ENCODE data around the gene ELL. TPM values are rescaled to one million over a fixed set of nuclear protein-coding genes. Genes with fewer than 3 reads are reported as not detected.
A peak's percentile ranks its signal among the peaks of the same experiment; 100 is the strongest.

Gene ELL
- total and polyA plus RNA-seq, 2 donors (not counting 3 experiments of a cell fraction or from before 2014, with no cell fraction given), result 9.9 to 18.2 TPM

- Histone ChIP-seq H3K27ac (ENCODE audit: insufficient read depth, low read depth, low read length) (no peak overlapping the region), H2AFZ (ENCODE audit: low read depth, low read length) (no peak overlapping the region), H4K20me1 (replicated peaks; ENCODE audit: control insufficient read depth, extremely low read depth, insufficient read depth, low read length) (no peaks in the 10 kb centered on the region), H3K9me1 (replicated peaks; ENCODE audit: control insufficient read depth, extremely low read depth, insufficient read depth, low read length) (no peaks in the 10 kb centered on the region), H3K27me3 (ENCODE audit: control insufficient read depth in 2 of 2, insufficient read depth in 2 of 2, low read length in 2 of 2) (no peaks in the 10 kb centered on the region), H3K79me2 (ENCODE audit: control insufficient read depth, insufficient read depth, low read length) (no peaks in the 10 kb centered on the region), H3K4me1 (ENCODE audit: control insufficient read depth, extremely low read depth, insufficient read depth, low read length) (no peaks in the 10 kb centered on the region), H3K9me3 (replicated peaks; ENCODE audit: control insufficient read depth, insufficient read depth, low read length) (no peaks in the 10 kb centered on the region), H3K9ac (replicated peaks; ENCODE audit: extremely low read depth, insufficient read depth, low read length) (no peak overlapping the region), H3K36me3 (ENCODE audit: control insufficient read depth in 2 of 2, extremely low read depth in 1 of 2, insufficient read depth in 2 of 2, low read length in 2 of 2) (no peaks in the 10 kb centered on the region), H3K4me3 (replicated peaks in 1 of 3; ENCODE audit: insufficient read depth in 1 of 3, low read depth in 1 of 3, low read length in 3 of 3) (no peak overlapping the region), H3K4me2 (ENCODE audit: insufficient read depth, low read length) (no peak overlapping the region)
- no TSS peak for BruUV-seq (replicated peaks)
- DNase-seq (ENCODE audit: low read depth, low spot score), result no peak
- peak; percentile 24 for FAIRE-seq
- dilution Hi-C loops (cut with MboI; ENCODE audit: extremely low pct_ligation_motif_present, low sequenced_read_pairs), result no loop called here
- intact Hi-C loops (cut with micrococcal nuclease), result no loop called here
- ChIA-PET CTCF (interaction anchor here (0.8 to 3.2 kb wide), 12 partner anchors 9 to 122 kb away, joined by 3 to 24 read pairs (median 6); partner anchors contain the start of genes GDF15 and SSBP4), POLR2A (interaction anchor here (1.0 kb wide), 1 partner anchor 15 kb away, joined by 9 read pairs; the partner anchor contains the start of gene GDF15)
- TF ChIP-seq EZH2 (IDR thresholded peaks at IDR 0.05; ENCODE audit: borderline replicate concordance, low read depth, low read length, severe bottlenecking), result no peak
- peak in 1 of 2 donors; percentile 13 for TF ChIP-seq CTCF (IDR thresholded peaks at IDR 0.05; ENCODE audit: extremely low read depth in 1 of 2, insufficient read depth in 1 of 2, low read depth in 1 of 2, low read length in 2 of 2)
- no peak for TF ChIP-seq FOS (IDR thresholded peaks at IDR 0.05; ENCODE audit: borderline replicate concordance, insufficient read depth, low read length)
- no peak for TF ChIP-seq MAX (IDR thresholded peaks at IDR 0.05; ENCODE audit: insufficient read depth, insufficient read length)
Observed at GRCh38 chr19:18401580-18402112, 120.2 kb downstream of the ELL start.
